Kidney epithelial cell (primary cell): ENCODE measurements around the gene AKAIN1. TPM values are rescaled to one million over a fixed set of nuclear protein-coding genes. Genes with fewer than 3 reads are reported as not detected.

ENCODE experiments used
- DNase-seq: peaks from one replicate; pipeline ENCODE4 v3.0.0-alpha.2; 2010; ENCODE audit warnings: low read depth
- H3K27me3 ChIP-seq: 2 replicates; pipeline ENCODE4 v1.6.0; 2011; ENCODE audit warnings: low read length; ENCODE audit not compliant: control insufficient read depth, insufficient read depth
- H3K36me3 ChIP-seq: 2 replicates; pipeline ENCODE4 v1.5.1; 2011; ENCODE audit warnings: low read length; ENCODE audit not compliant: control insufficient read depth, insufficient read depth
- H3K4me3 ChIP-seq: 2 replicates; pipeline ENCODE4 v1.5.1; 2011; ENCODE audit warnings: low read depth, mild to moderate bottlenecking, control low read depth, low read length
- CTCF ChIP-seq: IDR thresholded peaks from 2 replicates; pipeline ENCODE4 v1.5.1; 2011; ENCODE audit warnings: mild to moderate bottlenecking, moderate library complexity, low read length, control low read depth, inconsistent platforms; ENCODE audit not compliant: insufficient read depth, poor library complexity, severe bottlenecking
- total RNA-seq: library from RNA; depleted of rRNA; stranded (reverse); fragments of >200 nt; gene quantifications from 2 replicates; pipeline ENCODE4 v1.2.3, GENCODE V29; 2015

The AKAIN1 gene
- total RNA-seq, 1 donor from 2014 or later = not detected

DNA sequence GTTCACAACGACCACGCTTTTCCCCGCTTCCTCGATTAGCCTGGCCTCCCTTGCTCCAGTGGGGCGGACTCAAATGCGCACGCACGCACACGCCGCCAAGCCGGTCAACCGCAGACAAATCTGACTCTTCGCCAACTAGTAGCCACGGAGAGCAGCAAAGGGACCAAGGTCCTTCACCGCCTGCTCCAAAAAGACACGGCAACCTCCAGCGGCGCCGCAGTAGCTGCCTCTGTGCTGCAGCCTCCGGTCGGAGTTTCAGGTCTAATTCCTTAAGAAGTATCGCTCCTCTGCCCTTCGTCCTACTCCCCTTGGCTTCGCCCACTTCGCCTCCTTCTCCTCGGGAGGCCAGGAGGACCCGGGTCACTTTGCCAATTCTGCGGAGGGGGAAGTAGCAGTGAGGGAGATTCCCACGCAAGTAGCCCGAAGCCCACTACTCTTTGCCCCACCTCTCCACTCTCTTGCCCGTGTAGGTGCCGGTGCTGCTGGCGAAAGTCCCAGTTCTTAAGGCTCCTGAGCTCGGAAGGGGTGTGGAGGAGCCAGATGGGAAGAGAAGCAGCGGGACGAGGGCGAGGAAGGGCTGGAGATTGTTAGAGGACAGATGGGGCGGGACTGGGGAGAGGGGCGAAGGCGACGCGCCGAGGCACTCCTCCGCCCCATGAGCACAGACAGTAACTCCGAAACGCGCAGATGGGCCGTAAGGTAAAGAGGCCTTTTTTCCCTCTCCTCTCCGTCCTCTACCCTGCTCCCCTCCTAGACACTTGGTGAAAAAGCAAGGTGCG is 615 bp downstream of the AKAIN1 start:
- DNase-seq = no peak
- no peaks in the 10 kb centered on the region for H3K36me3 ChIP-seq
- H3K27me3 ChIP-seq = peaks cover 27% of the 10 kb centered on the region
- no peak overlapping the region for H3K4me3 ChIP-seq
- TF ChIP-seq CTCF = no peak

GRCh38 chr18:5195656-5196055 is 1.4 kb downstream of the AKAIN1 start:
- no peaks in the 10 kb centered on the region for H3K36me3 ChIP-seq
- no peak overlapping the region for H3K4me3 ChIP-seq
- DNase-seq = no peak
- no peak for TF ChIP-seq CTCF
- H3K27me3 ChIP-seq = peaks cover 27% of the 10 kb centered on the region

DNA sequence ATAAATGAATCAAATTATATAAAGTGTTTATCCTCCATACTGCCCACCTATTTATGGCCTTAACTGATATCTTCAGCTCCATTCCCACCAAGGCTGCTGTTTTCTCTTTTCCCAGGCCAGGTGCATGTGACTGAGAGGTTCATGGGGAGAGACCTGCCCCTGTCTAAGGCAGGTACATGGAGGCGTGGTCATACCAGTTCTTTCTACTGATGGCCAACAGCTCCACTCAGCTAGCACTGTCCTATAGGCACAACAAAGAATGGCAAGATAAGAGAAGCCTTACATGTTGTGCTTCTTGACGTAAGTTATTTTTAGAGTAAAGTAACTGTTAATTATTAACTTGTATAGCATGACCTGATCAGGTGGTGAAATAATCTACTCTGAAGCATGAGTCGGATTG is 16.8 kb downstream of the AKAIN1 start:
- Histone ChIP-seq H3K36me3 (no peaks in the 10 kb centered on the region), H3K4me3 (no peak overlapping the region), H3K27me3 (no peaks in the 10 kb centered on the region)
- TF ChIP-seq CTCF = no peak
- no peak for DNase-seq

DNA sequence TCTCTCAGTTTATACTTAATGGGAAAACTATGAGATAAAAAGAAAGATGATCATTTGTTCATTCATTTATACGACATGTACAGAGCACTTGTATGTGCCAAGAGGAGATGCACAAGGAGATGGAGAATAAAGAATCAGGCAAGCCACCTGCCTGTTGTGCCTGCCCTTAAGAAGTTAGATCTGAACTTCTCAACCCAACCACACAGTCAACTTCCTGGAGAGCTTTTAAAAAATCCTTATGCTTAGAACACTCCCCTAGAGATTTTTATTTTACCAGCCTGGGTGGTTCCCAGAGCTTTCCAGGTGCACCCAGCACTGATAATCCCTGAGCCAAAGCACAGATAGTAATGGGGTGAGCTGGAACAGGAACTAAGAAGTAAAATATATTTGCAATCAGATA is 18.5 kb downstream of the AKAIN1 start:
- DNase-seq = no peak
- Histone ChIP-seq H3K4me3 (no peak overlapping the region), H3K27me3 (no peaks in the 10 kb centered on the region), H3K36me3 (no peaks in the 10 kb centered on the region)
- no peak for TF ChIP-seq CTCF

DNA sequence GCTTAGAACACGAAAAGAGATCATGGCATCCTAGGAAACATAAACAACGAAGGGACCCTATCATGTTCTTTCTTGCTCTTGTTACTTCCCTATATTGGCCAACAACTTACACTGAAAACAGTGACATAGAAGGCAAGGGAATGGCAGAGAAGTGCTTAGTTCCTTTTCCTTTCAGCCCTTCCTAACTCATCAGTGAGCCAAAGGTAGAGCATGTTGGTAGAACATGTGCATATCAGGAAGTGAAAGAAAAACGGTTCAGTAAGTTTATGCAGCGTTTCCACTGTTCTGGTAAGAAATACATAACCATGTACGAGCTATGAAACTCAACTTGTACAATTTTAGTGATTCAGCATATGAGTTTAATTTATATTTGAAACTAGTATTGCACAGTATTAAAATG is 21.7 kb downstream of the AKAIN1 start:
- DNase-seq = no peak
- no peak for TF ChIP-seq CTCF
- H3K27me3 ChIP-seq = no peaks in the 10 kb centered on the region
- no peaks in the 10 kb centered on the region for H3K36me3 ChIP-seq
- H3K4me3 ChIP-seq = no peak overlapping the region

DNA sequence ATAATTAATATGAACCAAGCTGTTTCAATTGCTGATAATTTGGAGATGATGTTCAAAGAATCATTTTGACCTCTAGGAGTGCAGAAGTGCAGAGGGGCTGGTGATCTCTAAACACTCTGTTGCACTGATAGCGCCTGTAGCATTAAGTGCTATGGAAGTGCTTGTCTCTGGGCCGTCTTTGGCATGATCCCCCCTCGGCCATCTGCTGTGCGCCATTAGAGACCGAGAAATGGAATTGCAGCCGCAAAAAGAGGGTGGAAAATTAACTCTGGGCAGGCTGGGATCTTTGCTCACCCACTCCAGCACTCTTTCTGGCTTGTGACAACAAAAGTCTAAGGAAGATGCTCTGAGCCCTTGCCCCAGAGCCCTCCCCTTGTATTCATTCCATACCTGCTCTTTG is 23.4 kb downstream of the AKAIN1 start:
- no peak for DNase-seq
- TF ChIP-seq CTCF = no peak
- Histone ChIP-seq H3K4me3 (no peak overlapping the region), H3K27me3 (no peaks in the 10 kb centered on the region), H3K36me3 (no peaks in the 10 kb centered on the region)
